Smooth muscle cell (in vitro differentiated cells): ENCODE data around the gene CENPX. TPM values are rescaled to one million over a fixed set of nuclear protein-coding genes. Genes with fewer than 3 reads are reported as not detected.

Experiments
- DNase-seq: peaks from one replicate; lab custom pipeline; 2025; ENCODE audit not compliant: unreplicated experiment; lab: John Stamatoyannopoulos, UW
- H2AFZ ChIP-seq: fragments of 200-600 bp; sonication (generic); 2 replicates; pipeline ENCODE4 v1.6.0; 2016; ENCODE audit warnings: antibody characterized with exemption, low read depth, mild to moderate bottlenecking
- H3F3A ChIP-seq: fragments of 200-600 bp; sonication (generic); 2 replicates; pipeline ENCODE4 v1.6.0; 2017; ENCODE audit warnings: antibody characterized with exemption, low read depth
- H3K27ac ChIP-seq: fragments of 200-600 bp; sonication (generic); 2 replicates; pipeline ENCODE4 v1.5.1; 2016; ENCODE audit warnings: low read depth, mild to moderate bottlenecking
- H3K27me3 ChIP-seq: fragments of 200-600 bp; sonication (generic); 2 replicates; pipeline ENCODE4 v1.6.1; 2016; ENCODE audit warnings: low read depth, mild to moderate bottlenecking
- H3K36me3 ChIP-seq: fragments of 200-600 bp; sonication (generic); 2 replicates; pipeline ENCODE4 v1.5.1; 2016; ENCODE audit warnings: low read depth
- H3K4me1 ChIP-seq: fragments of 200-600 bp; sonication (generic); 2 replicates; pipeline ENCODE4 v1.5.1; 2016; ENCODE audit warnings: low read depth
- H3K4me2 ChIP-seq: fragments of 200-600 bp; sonication (generic); 2 replicates; pipeline ENCODE4 v1.6.0; 2016; ENCODE audit warnings: mild to moderate bottlenecking
- H3K4me3 ChIP-seq: fragments of 200-600 bp; sonication (generic); 2 replicates; pipeline ENCODE4 v1.5.1; 2016; ENCODE audit warnings: mild to moderate bottlenecking
- H3K79me2 ChIP-seq: fragments of 200-600 bp; sonication (generic); 2 replicates; pipeline ENCODE4 v1.6.0; 2016; ENCODE audit warnings: low read depth, mild to moderate bottlenecking
- H3K9ac ChIP-seq: fragments of 200-600 bp; sonication (generic); 2 replicates; pipeline ENCODE4 v1.6.0; 2016; ENCODE audit warnings: low read depth
- H3K9me3 ChIP-seq: fragments of 200-600 bp; sonication (generic); replicated peaks from 2 replicates; pipeline ENCODE4 v1.5.1; 2016; ENCODE audit warnings: low read depth
- H4K20me1 ChIP-seq: fragments of 200-600 bp; sonication (generic); 2 replicates; pipeline ENCODE4 v1.6.0; 2016; ENCODE audit warnings: low read depth
- CTCF ChIP-seq: fragments of 200-600 bp; sonication (generic); IDR thresholded peaks from 2 replicates; pipeline ENCODE4 v1.5.1; 2017; ENCODE audit warnings: borderline replicate concordance, mild to moderate bottlenecking, antibody characterized with exemption; ENCODE audit not compliant: insufficient read depth, poor library complexity, severe bottlenecking
- WGBS: methylation state at CpG from one replicate; pipeline ENCODE4 v1.1.7; 2016; ENCODE audit warnings: low lambda C conversion rate; 5-methylcytosine and 5-hydroxymethylcytosine counted together
- polyA plus RNA-seq: library from polyadenylated mRNA; unstranded; fragments of >200 nt; fragmentation: Nextera tagmentation; extraction: Ambion mirVana; gene quantifications from 2 replicates; pipeline ENCODE4 v1.2.1, GENCODE V29; 2016
- total RNA-seq: library from RNA; depleted of rRNA; stranded (reverse); fragments of >200 nt; gene quantifications from 2 replicates; pipeline ENCODE4 v1.2.3, GENCODE V29; 2014

The CENPX gene
- total and polyA plus RNA-seq, 2 experiments from 2014 or later, result 44.6 to 57.5 TPM

DNA sequence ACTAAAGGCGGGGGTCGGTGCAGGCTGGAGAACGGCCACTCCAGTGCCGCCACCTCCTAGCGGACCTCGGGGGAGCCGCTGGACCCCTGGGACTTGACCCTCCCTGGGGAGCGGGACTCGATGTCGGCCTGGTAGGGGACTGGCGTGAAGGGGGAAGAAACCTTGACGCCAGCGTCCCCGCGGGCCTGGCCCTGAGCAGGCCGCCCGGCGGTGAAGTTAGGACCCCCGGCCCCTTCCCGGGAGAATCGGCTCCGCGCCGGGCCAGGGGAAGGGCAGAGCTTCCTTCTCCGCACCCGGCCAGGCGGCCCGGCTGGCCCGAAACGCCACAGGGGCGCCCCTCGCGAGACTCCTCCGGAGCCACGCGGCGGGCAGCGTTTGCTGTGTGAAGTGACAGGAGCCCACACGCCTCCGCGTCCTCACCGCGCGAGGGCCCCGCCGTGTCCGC is 42.5 kb upstream of the CENPX start:
- TF ChIP-seq CTCF, result no peak
- Histone ChIP-seq H3K4me3 (peak overlapping the region; percentile 74), H3K9ac (peak overlapping the region; percentile 88), H2AFZ (no peak overlapping the region), H3K27ac (no peak overlapping the region), H3K36me3 (no peaks in the 10 kb centered on the region), H3K4me1 (peaks cover 6% of the 10 kb centered on the region), H3K79me2 (peaks cover 5% of the 10 kb centered on the region), H4K20me1 (no peaks in the 10 kb centered on the region), H3K9me3 (no peaks in the 10 kb centered on the region), H3K4me2 (peak overlapping the region; percentile 96), H3K27me3 (no peaks in the 10 kb centered on the region), H3F3A (no peaks in the 10 kb centered on the region)
- no peak for DNase-seq
- 3% methylated on average over 42 of the region's 47 CpGs for WGBS

- H3K27me3 ChIP-seq, result no peaks in the 10 kb centered on the region
- DNase-seq, result no peak
- H3K9ac ChIP-seq, result peak overlapping the region; percentile 88
- no peak overlapping the region for H2AFZ ChIP-seq
- peaks cover 5% of the 10 kb centered on the region for H3K79me2 ChIP-seq
- TF ChIP-seq CTCF, result no peak
- WGBS, result 60% methylated on average over 36 of the region's 36 CpGs
- peak overlapping the region; percentile 96 for H3K4me2 ChIP-seq
- no peaks in the 10 kb centered on the region for H3K36me3 ChIP-seq
- H4K20me1 ChIP-seq, result no peaks in the 10 kb centered on the region
- no peaks in the 10 kb centered on the region for H3F3A ChIP-seq
- H3K4me3 ChIP-seq, result peak overlapping the region; percentile 74
- no peak overlapping the region for H3K27ac ChIP-seq
- peaks cover 6% of the 10 kb centered on the region for H3K4me1 ChIP-seq
- no peaks in the 10 kb centered on the region for H3K9me3 ChIP-seq
These were observed 41.9 kb upstream of the CENPX start for GRCh38 chr17:82064433-82065192.

- DNase-seq, result no peak
- Histone ChIP-seq H4K20me1 (no peaks in the 10 kb centered on the region), H3K27me3 (no peaks in the 10 kb centered on the region), H3F3A (no peaks in the 10 kb centered on the region), H2AFZ (no peak overlapping the region), H3K4me2 (peak overlapping the region; percentile 96), H3K9ac (no peak overlapping the region), H3K79me2 (peaks cover 5% of the 10 kb centered on the region), H3K27ac (no peak overlapping the region), H3K4me3 (no peak overlapping the region), H3K9me3 (no peaks in the 10 kb centered on the region), H3K36me3 (no peaks in the 10 kb centered on the region), H3K4me1 (peaks cover 6% of the 10 kb centered on the region)
- no peak for TF ChIP-seq CTCF
- 94% methylated on average over 20 of the region's 20 CpGs for WGBS
These were observed 41.0 kb upstream of the CENPX start for GRCh38 chr17:82063424-82064415.
